Natural killer cell (primary cell): ENCODE data around the gene H19. TPM values are rescaled to one million over a fixed set of nuclear protein-coding genes. Genes with fewer than 3 reads are reported as not detected.
A peak's percentile ranks its signal among the peaks of the same experiment; 100 is the strongest.

ENCODE experiments used
- ATAC-seq, 3 donors: fragments of 150-1000 bp in 2 of 3; fragments of 200-7000 bp in 1 of 3; cut with Tn5 transposase; 1 replicate in 1 of 3; 2 replicates in 2 of 3; pipeline ENCODE4 v1.10.0; 2021; ENCODE audit warnings: mild to moderate bottlenecking in 2 of 3, moderate library complexity in 2 of 3
- DNase-seq, 2 donors: peaks; one replicate each; pipeline versions ENCODE4 v3.0.0 to v3.0.0-alpha.2; 2013 to 2021; ENCODE audit warnings: mixed read lengths in 1 of 2
- H3K27ac ChIP-seq: one replicate; pipeline ENCODE4 v1.5.1; 2013; ENCODE audit warnings: mild to moderate bottlenecking, low read length
- H3K27me3 ChIP-seq: one replicate; pipeline ENCODE4 v1.6.1; 2013; ENCODE audit warnings: low read length; ENCODE audit not compliant: control insufficient read depth, insufficient read depth
- H3K36me3 ChIP-seq: one replicate; pipeline ENCODE4 v1.6.1; 2013; ENCODE audit warnings: low read length; ENCODE audit not compliant: control insufficient read depth, insufficient read depth
- H3K4me1 ChIP-seq: one replicate; pipeline ENCODE4 v1.6.1; 2013; ENCODE audit warnings: low read length; ENCODE audit not compliant: control insufficient read depth, insufficient read depth
- H3K4me3 ChIP-seq: one replicate; pipeline ENCODE4 v1.5.1; 2013; ENCODE audit warnings: low read length
- H3K9me3 ChIP-seq: one replicate; pipeline ENCODE4 v1.6.1; 2013; ENCODE audit warnings: low read length; ENCODE audit not compliant: control insufficient read depth, insufficient read depth
- H3K27ac Mint-ChIP-seq, 2 donors: one replicate each; pipeline ENCODE4 v1.8.0; 2022; ENCODE audit warnings: mild to moderate bottlenecking in 2 of 2, mixed read lengths in 2 of 2, moderate library complexity in 1 of 2
- H3K27me3 Mint-ChIP-seq, 2 donors: one replicate each; pipeline ENCODE4 v1.8.0; 2022; ENCODE audit warnings: low read depth in 2 of 2, mixed read lengths in 2 of 2
- H3K36me3 Mint-ChIP-seq: one replicate; pipeline ENCODE4 v1.8.0; 2022; ENCODE audit warnings: mixed read lengths
- H3K4me1 Mint-ChIP-seq, 2 donors: one replicate each; pipeline ENCODE4 v1.8.0; 2022; ENCODE audit warnings: mixed read lengths in 2 of 2
- H3K4me3 Mint-ChIP-seq: one replicate; pipeline ENCODE4 v1.8.0; 2022; ENCODE audit warnings: mild to moderate bottlenecking, moderate library complexity, mixed read lengths
- H3K9me3 Mint-ChIP-seq, 2 donors: one replicate each; pipeline ENCODE4 v1.8.0; 2022; ENCODE audit warnings: mixed read lengths in 2 of 2
- CTCF ChIP-seq: fragments of 200-600 bp; IDR thresholded peaks from one replicate; pipeline ENCODE4 v1.8.0; 2022; ENCODE audit warnings: antibody characterized with exemption
- WGBS: methylation state at CpG from one replicate; pipeline ENCODE4 v1.1.7; 2013; ENCODE audit warnings: missing lambda C conversion rate; ENCODE audit not compliant: insufficient coverage; 5-methylcytosine and 5-hydroxymethylcytosine counted together
- intact Hi-C: fragments of 100-400 bp; cut with micrococcal nuclease; formaldehyde crosslinking; loops from one replicate; pipeline ENCODE4 v1.14.2; 2022
- total RNA-seq, 4 donors: library from RNA; stranded (reverse); fragments of 120-200 nt in 1 of 4; gene quantifications; one replicate each; pipeline versions ENCODE4 v1.2.3 to v1.2.4, GENCODE V29; 2013 to 2022

The H19 gene
- total RNA-seq, 3 donors from 2014 or later (not counting 1 experiment from before 2014, with no cell fraction given), result not detected

DNA sequence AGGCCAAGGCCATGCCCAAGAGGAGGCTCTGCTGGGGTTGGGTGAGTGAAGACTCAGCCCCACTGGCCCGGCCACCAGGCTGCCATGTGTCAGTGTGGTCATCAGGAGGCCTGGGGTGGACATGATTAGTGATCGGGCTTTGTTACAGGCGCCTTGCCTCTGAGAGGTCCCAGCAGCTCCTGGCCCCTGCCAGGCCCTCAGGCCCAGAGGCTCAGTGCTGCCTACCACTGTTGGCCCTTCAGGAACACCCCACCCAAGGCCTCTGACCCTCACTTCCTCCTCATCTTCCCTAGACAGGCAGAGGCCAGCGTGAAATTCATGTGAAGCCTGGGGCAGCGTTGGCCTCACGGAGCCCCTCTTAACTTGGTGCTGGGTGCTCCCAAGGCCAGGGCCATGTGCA, 48.3 kb downstream of the H19 start:
- no peaks in the 10 kb centered on the region for H3K27me3 Mint-ChIP-seq
- Histone ChIP-seq H3K9me3 (no peaks in the 10 kb centered on the region), H3K27me3 (no peaks in the 10 kb centered on the region), H3K4me1 (no peaks in the 10 kb centered on the region), H3K27ac (no peak overlapping the region), H3K4me3 (no peak overlapping the region), H3K36me3 (no peaks in the 10 kb centered on the region)
- intact Hi-C loops, result no loop called here
- H3K36me3 Mint-ChIP-seq, result no peaks in the 10 kb centered on the region
- no peak overlapping the region for H3K4me3 Mint-ChIP-seq
- no peak overlapping the region for H3K27ac Mint-ChIP-seq
- no peaks in the 10 kb centered on the region for H3K4me1 Mint-ChIP-seq
- no peak for TF ChIP-seq CTCF
- no peak for DNase-seq
- ATAC-seq, result no peak
- no peaks in the 10 kb centered on the region for H3K9me3 Mint-ChIP-seq
- WGBS, result no CpG with 5 or more reads among the region's 6 CpGs

DNA sequence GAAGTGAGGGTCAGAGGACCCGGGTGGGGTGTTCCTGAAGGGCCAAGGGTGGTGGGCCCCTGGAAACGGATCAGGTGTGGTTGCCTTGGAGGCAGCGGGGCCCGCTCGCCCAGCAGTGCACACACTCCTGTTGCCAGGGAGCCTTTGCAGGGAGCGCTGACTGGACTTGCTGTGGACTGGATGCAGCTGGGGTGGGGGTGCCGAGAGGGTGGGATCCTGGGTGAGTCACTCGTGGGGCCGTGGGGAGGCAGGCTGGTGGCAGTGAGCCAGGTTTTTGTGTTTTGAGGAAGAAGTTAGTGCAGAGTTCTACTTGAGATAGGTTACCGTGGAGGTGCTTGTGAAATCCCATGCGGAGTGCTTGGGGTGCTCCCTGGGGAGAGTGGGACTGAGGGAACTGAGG, 49.3 kb downstream of the H19 start:
- no peak for TF ChIP-seq CTCF
- Histone ChIP-seq H3K27me3 (no peaks in the 10 kb centered on the region), H3K36me3 (no peaks in the 10 kb centered on the region), H3K9me3 (no peaks in the 10 kb centered on the region), H3K4me1 (no peaks in the 10 kb centered on the region), H3K4me3 (no peak overlapping the region), H3K27ac (no peak overlapping the region)
- H3K4me3 Mint-ChIP-seq, result no peak overlapping the region
- WGBS, result no CpG with 5 or more reads among the region's 11 CpGs
- no peaks in the 10 kb centered on the region for H3K36me3 Mint-ChIP-seq
- no peaks in the 10 kb centered on the region for H3K27me3 Mint-ChIP-seq
- DNase-seq (no peak), ATAC-seq (no peak)
- H3K4me1 Mint-ChIP-seq, result no peaks in the 10 kb centered on the region
- no peak overlapping the region for H3K27ac Mint-ChIP-seq
- intact Hi-C loops, result no loop called here
- no peaks in the 10 kb centered on the region for H3K9me3 Mint-ChIP-seq

DNA sequence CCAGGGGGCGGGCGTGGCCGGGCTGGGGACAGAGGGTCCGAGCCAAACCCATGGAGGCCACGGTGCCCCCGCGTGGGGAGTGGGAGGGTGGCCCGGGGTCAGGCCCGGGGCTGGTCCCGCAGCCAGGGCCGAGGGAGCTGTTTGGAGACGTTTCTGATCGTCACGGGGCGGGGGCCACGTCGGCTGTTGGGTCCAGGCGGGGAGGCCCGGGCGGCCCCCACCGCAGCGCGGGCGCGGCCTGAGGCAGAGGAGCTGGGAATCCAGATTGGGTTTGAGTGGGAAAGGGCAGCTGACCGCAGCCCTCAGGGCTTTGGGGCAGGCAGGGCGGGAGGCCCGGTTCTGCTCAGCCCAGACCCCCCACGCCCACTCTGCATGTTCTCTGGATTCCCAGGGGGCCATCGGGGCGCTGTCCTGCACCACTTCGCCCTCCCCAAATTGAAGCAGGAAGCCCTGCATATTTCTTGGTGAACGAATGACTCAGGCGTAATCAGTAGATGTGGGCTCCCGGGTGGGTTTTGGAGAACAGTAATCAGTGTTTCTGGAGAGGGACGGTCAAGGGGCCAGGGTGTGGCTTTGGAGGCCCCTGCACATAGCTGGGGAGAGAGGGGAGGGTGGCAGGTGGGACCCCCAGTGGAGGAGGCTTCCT, 49.9 kb downstream of the H19 start:
- no peak for DNase-seq
- Mint-ChIP-seq H3K4me1 (no peaks in the 10 kb centered on the region), H3K27ac (no peak overlapping the region), H3K36me3 (no peaks in the 10 kb centered on the region), H3K27me3 (no peaks in the 10 kb centered on the region), H3K4me3 (no peak overlapping the region), H3K9me3 (no peaks in the 10 kb centered on the region)
- Histone ChIP-seq H3K36me3 (no peaks in the 10 kb centered on the region), H3K4me1 (no peaks in the 10 kb centered on the region), H3K27me3 (no peaks in the 10 kb centered on the region), H3K4me3 (no peak overlapping the region), H3K9me3 (no peaks in the 10 kb centered on the region), H3K27ac (no peak overlapping the region)
- intact Hi-C loops, result no loop called here
- ATAC-seq, result peak in 2 of 3 donors; percentile 24 to 46
- TF ChIP-seq CTCF, result no peak
- no CpG with 5 or more reads among the region's 36 CpGs for WGBS
